Adrenal gland (tissue), 12 donors: Measurements from ENCODE around the gene DIP2C. TPM values are rescaled to one million over a fixed set of nuclear protein-coding genes. Genes with fewer than 3 reads are reported as not detected.

Experiments used
- DNase-seq, 7 donors: peaks; one replicate each; pipeline ENCODE4 v3.0.0-alpha.2; 2019 to 2020
- H3K27ac ChIP-seq, 5 donors: fragments of 200-600 bp; sonication (generic) in 4 of 5; 1 replicate in 3 of 5; 2 replicates in 2 of 5; pipeline versions ENCODE4 v1.5.1 to v1.8.0; 2016 to 2020; ENCODE audit warnings: mild to moderate bottlenecking in 1 of 5
- H3K27me3 ChIP-seq: fragments of 200-600 bp; 2 replicates; pipeline ENCODE4 v1.8.0; 2021
- H3K36me3 ChIP-seq, 2 donors: fragments of 200-600 bp; replicated peaks in 1 of 2; 1 replicate in 1 of 2; 2 replicates in 1 of 2; pipeline versions ENCODE4 v1.5.1 to v1.8.0; 2018 to 2022
- H3K4me1 ChIP-seq, 2 donors: fragments of 200-600 bp; replicated peaks in 1 of 2; 1 replicate in 1 of 2; 2 replicates in 1 of 2; pipeline versions ENCODE4 v1.5.1 to v1.8.0; 2018 to 2021
- H3K4me3 ChIP-seq, 4 donors: fragments of 200-600 bp; sonication (generic) in 3 of 4; one replicate each; pipeline ENCODE4 v1.5.1; 2016 to 2018
- H3K9me3 ChIP-seq, 3 donors: fragments of 200-600 bp; sonication (generic) in 1 of 3; replicated peaks in 1 of 3; 1 replicate in 2 of 3; 2 replicates in 1 of 3; pipeline versions ENCODE4 v1.5.1 to v1.8.0; 2016 to 2021
- POLR2A ChIP-seq, 2 donors: fragments of 450-650 bp; IDR thresholded peaks; one replicate each; pipeline ENCODE4 v1.6.1; 2017; ENCODE audit warnings: antibody characterized with exemption in 2 of 2, mild to moderate bottlenecking in 2 of 2, moderate library complexity in 1 of 2
- WGBS, 4 donors: extraction: QIAGEN DNeasy Blood & Tissue Kit in 2 of 4; methylation state at CpG; one replicate each; pipeline versions ENCODE4 v1.1.5 to v1.1.7; 2013 to 2017; 5-methylcytosine and 5-hydroxymethylcytosine counted together
- intact Hi-C, 2 donors: fragments of 100-400 bp; cut with DNase I; formaldehyde crosslinking; loops; one replicate each; pipeline versions ENCODE4 v1.14.1 to v1.15.0; 2022 to 2023
- polyA plus RNA-seq, 3 donors: library from polyadenylated mRNA; stranded (reverse); fragments of 200-250 nt in 2 of 3; fragments of 350-450 nt in 1 of 3; fragmentation: Illumina TruSeq in 1 of 3; extraction: RNeasy Lipid Tissue Mini Kit (QIAGEN cat#74804) in 1 of 3; gene quantifications; one replicate each; pipeline ENCODE4 v1.2.3, GENCODE V29; 2013 to 2014
- total RNA-seq, 9 donors: library from RNA; depleted of rRNA in 4 of 9; stranded (reverse); fragments of >200 nt in 4 of 9; fragments of 120-200 nt in 1 of 9; fragmentation: NEBNext Ultra II Directional in 1 of 9; extraction: Animal tissue kit (Norgen Biotek cat#: 25700) in 1 of 9; gene quantifications; one replicate each; pipeline versions ENCODE4 v1.1.0 to v1.2.4, GENCODE V29; 2013 to 2023
- TF ChIP-seq, protein P1 (sequence below), 6 experiments: fragments of 450-650 bp in 4 of 6; fragments of 200-600 bp in 2 of 6; sonication (generic) in 1 of 6; IDR thresholded peaks; 1 replicate in 5 of 6; 2 replicates in 1 of 6; pipeline versions ENCODE4 v1.5.1 to v1.8.0; 2016 to 2021; ENCODE audit warnings: antibody characterized with exemption in 6 of 6, mild to moderate bottlenecking in 2 of 6, moderate library complexity in 1 of 6
- donor health status: healthy with polysubstance abuse.
- donor health status: Bipolar disorder and iron deficiency.
- donor health status: DM: yes; HTN: yes; CAD: no.
- donor health status: DM: no; HTN: no; CAD: no.
- donor health status: DM: no; HTN: no; CAD: no.
- donor health status: DM: yes; HTN: yes; CAD: no.

Gene DIP2C
- total and polyA plus RNA-seq, 12 donors: 4.8 to 23.9 (median 19.7) TPM

DNA sequence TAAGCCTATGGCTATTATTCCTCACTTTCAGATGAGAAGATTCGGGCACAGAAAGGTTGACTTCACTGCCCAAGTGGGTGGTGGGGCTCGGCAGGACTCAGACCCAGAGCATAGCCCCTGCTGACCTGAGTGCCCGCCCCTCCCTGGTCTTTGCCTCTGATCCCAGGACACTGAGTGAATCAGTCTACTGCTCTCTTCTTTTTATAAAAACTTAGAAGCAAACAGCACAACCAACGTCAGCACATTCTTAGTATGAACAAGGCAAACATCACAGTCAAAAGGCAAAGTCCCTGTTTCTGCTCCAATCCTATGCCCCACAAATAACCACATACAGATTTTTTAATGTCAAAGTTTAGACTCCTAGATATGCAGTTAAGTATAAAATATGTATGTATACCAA lies 316.5 kb downstream of the DIP2C start:
- no peaks in the 10 kb centered on the region for H3K4me1 ChIP-seq
- 84 to 90% (median 88%) methylated on average over 3 to 4 of the region's 4 CpGs for WGBS, 4 donors
- no peak for DNase-seq
- intact Hi-C loops: no loop called here
- no peak for TF ChIP-seq POLR2A (IDR thresholded peaks at IDR 0.05)
- TF ChIP-seq, protein P1, sequence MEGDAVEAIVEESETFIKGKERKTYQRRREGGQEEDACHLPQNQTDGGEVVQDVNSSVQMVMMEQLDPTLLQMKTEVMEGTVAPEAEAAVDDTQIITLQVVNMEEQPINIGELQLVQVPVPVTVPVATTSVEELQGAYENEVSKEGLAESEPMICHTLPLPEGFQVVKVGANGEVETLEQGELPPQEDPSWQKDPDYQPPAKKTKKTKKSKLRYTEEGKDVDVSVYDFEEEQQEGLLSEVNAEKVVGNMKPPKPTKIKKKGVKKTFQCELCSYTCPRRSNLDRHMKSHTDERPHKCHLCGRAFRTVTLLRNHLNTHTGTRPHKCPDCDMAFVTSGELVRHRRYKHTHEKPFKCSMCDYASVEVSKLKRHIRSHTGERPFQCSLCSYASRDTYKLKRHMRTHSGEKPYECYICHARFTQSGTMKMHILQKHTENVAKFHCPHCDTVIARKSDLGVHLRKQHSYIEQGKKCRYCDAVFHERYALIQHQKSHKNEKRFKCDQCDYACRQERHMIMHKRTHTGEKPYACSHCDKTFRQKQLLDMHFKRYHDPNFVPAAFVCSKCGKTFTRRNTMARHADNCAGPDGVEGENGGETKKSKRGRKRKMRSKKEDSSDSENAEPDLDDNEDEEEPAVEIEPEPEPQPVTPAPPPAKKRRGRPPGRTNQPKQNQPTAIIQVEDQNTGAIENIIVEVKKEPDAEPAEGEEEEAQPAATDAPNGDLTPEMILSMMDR (IDR thresholded peaks at IDR 0.05): no peak
- H3K4me3 ChIP-seq: no peak overlapping the region
- peaks cover 0 to 11% of the 10 kb centered on the region in 2 donors for H3K36me3 ChIP-seq
- no peaks in the 10 kb centered on the region for H3K27me3 ChIP-seq
- H3K27ac ChIP-seq: no peak overlapping the region
- no peaks in the 10 kb centered on the region for H3K9me3 ChIP-seq

DNA sequence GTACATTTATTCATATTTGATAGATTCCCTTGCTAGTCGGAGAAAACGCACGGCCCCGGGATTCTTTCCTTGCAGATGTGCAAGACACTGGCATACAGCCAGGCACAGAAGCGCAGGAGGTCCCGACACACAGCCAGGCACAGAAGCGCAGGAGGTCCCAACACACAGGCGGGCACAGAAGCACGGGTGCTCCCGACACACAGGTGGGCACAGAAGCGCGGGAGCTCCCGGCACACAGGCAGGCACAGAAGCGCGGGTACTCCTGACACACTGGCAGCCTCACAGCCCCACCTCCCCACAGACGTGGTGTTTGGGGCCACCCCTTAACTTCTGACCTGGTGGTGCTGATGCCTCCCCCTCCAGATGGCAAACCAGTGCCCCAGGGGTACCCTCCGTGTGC lies 316.9 kb downstream of the DIP2C start:
- WGBS, 4 donors: 81 to 91% (median 83%) methylated on average over 12 to 17 of the region's 17 CpGs
- Histone ChIP-seq H3K4me3 (no peak overlapping the region), H3K36me3 (peaks cover 0 to 11% of the 10 kb centered on the region in 2 donors), H3K27ac (no peak overlapping the region), H3K4me1 (no peaks in the 10 kb centered on the region), H3K9me3 (no peaks in the 10 kb centered on the region), H3K27me3 (no peaks in the 10 kb centered on the region)
- no peak for TF ChIP-seq POLR2A (IDR thresholded peaks at IDR 0.05)
- TF ChIP-seq, protein P1 (IDR thresholded peaks at IDR 0.05): no peak
- intact Hi-C loops: no loop called here
- no peak for DNase-seq

DNA sequence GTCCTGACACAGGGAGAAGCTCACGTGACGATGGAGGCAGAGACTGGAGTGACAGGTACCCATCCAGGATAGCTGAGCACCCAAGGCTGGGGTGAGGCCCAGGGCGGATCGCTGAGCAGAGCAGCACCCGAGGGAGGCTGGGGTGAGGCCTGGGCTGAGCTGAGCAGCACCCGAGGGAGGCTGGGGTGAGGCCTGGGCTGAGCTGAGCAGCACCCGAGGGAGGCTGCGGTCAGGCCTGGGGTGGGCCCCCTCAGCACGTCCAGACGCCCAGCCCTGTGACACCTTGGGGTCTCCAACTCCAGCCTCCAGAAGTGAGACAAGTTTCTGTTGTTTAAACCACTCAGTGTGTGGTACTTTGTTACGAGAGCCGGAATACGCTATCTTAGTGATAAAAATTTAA lies 318.0 kb downstream of the DIP2C start:
- H3K36me3 ChIP-seq: peaks cover 0 to 11% of the 10 kb centered on the region in 2 donors
- DNase-seq: no peak

GRCh38 chr10:370449-370825 lies 319.0 kb downstream of the DIP2C start:
- no peak for TF ChIP-seq POLR2A (IDR thresholded peaks at IDR 0.05)
- TF ChIP-seq, protein P1 (IDR thresholded peaks at IDR 0.05): no peak
- peaks cover 0 to 22% of the 10 kb centered on the region in 2 donors for H3K36me3 ChIP-seq
- no peaks in the 10 kb centered on the region for H3K27me3 ChIP-seq
- no peaks in the 10 kb centered on the region for H3K9me3 ChIP-seq
- intact Hi-C loops: no loop called here
- no peak overlapping the region for H3K27ac ChIP-seq
- H3K4me3 ChIP-seq: no peak overlapping the region
- WGBS, 4 donors: 88 to 94% (median 90%) methylated on average over 6 of the region's 6 CpGs
- H3K4me1 ChIP-seq: no peaks in the 10 kb centered on the region
- DNase-seq: no peak

More for the DNA sequence above, 318.0 kb downstream of the DIP2C start:
- intact Hi-C loops: no loop called here
- Histone ChIP-seq H3K4me3 (no peak overlapping the region), H3K4me1 (no peaks in the 10 kb centered on the region), H3K9me3 (no peaks in the 10 kb centered on the region), H3K27ac (no peak overlapping the region), H3K27me3 (no peaks in the 10 kb centered on the region)
- no peak for TF ChIP-seq POLR2A (IDR thresholded peaks at IDR 0.05)
- TF ChIP-seq, protein P1 (IDR thresholded peaks at IDR 0.05): no peak
- WGBS, 4 donors: 86 to 94% (median 89%) methylated on average over 12 to 13 of the region's 13 CpGs
